SU-DHL-6 (cell line): ENCODE results near the gene ANKRD55.

ENCODE experiments used
- H2AFZ ChIP-seq: fragments of 200-600 bp; sonication (generic); 2 replicates; pipeline ENCODE4 v1.6.1; 2014; ENCODE audit warnings: low read depth, mild to moderate bottlenecking, moderate library complexity, mixed read lengths, antibody characterized with exemption, low read length; ENCODE audit not compliant: severe bottlenecking
- H3F3A ChIP-seq: fragments of 200-600 bp; shearing (Covaris generic); 2 replicates; pipeline ENCODE4 v1.6.0; 2016; ENCODE audit warnings: antibody characterized with exemption, mild to moderate bottlenecking; ENCODE audit not compliant: insufficient read depth
- H3K27ac ChIP-seq: fragments of 200-600 bp; sonication (generic); 2 replicates; pipeline ENCODE4 v1.5.1; 2016; ENCODE audit warnings: low read depth, mild to moderate bottlenecking, low read length, moderate library complexity, mixed read lengths
- H3K27me3 ChIP-seq: fragments of 200-600 bp; sonication (generic), shearing (Covaris generic); 2 replicates; pipeline ENCODE4 v1.6.0; 2014; ENCODE audit warnings: mild to moderate bottlenecking, low read length
- H3K36me3 ChIP-seq: fragments of 200-600 bp; sonication (generic); 2 replicates; pipeline ENCODE4 v1.6.1; 2014; ENCODE audit warnings: mild to moderate bottlenecking, low read length, mixed read lengths
- H3K4me2 ChIP-seq: fragments of 300-600, 200-600 bp; shearing (Covaris generic), sonication (generic); 2 replicates; pipeline ENCODE4 v1.6.0; 2014; ENCODE audit warnings: low read length, low read depth, mild to moderate bottlenecking; ENCODE audit not compliant: poor library complexity, severe bottlenecking
- H3K4me3 ChIP-seq: fragments of 200-600 bp; sonication (generic); 2 replicates; pipeline ENCODE4 v1.5.1; 2014; ENCODE audit warnings: antibody characterized with exemption, low read length, mild to moderate bottlenecking, mixed read lengths; ENCODE audit not compliant: insufficient read depth, poor library complexity, severe bottlenecking
- H3K79me2 ChIP-seq: fragments of 200-600 bp; sonication (generic); 2 replicates; pipeline ENCODE4 v1.6.1; 2014; ENCODE audit warnings: mild to moderate bottlenecking, low read length, moderate library complexity; ENCODE audit not compliant: insufficient read depth
- H3K9ac ChIP-seq: fragments of 200-600 bp; sonication (generic); 2 replicates; pipeline ENCODE4 v1.7.0; 2014; ENCODE audit warnings: mild to moderate bottlenecking, low read length
- H3K9me2 ChIP-seq: fragments of 200-600 bp; sonication (generic); replicated peaks from 2 replicates; pipeline ENCODE4 v1.6.1; 2014; ENCODE audit warnings: low read length; ENCODE audit not compliant: insufficient read depth
- H3K9me3 ChIP-seq: fragments of 200-600 bp; sonication (generic); 2 replicates; pipeline ENCODE4 v1.6.1; 2014; ENCODE audit warnings: low read length, mixed read lengths; ENCODE audit not compliant: insufficient read depth
- H4K20me1 ChIP-seq: fragments of 200-600 bp; sonication (generic); 2 replicates; pipeline ENCODE4 v1.6.1; 2014; ENCODE audit warnings: low read depth, mild to moderate bottlenecking, antibody characterized with exemption, low read length, moderate library complexity, mixed read lengths
- CTCF ChIP-seq: fragments of 200-600 bp; sonication (generic); IDR thresholded peaks from one replicate; pipeline ENCODE4 v1.5.1; 2017; ENCODE audit warnings: antibody characterized with exemption, mild to moderate bottlenecking, low read length, moderate library complexity; ENCODE audit not compliant: insufficient read depth, poor library complexity, severe bottlenecking
- EZH2phosphoT487 ChIP-seq: fragments of 200-600 bp; sonication (generic), shearing (Covaris generic); conservative IDR thresholded peaks from 2 replicates; pipeline ENCODE4 v1.6.1; 2018; ENCODE audit warnings: mild to moderate bottlenecking, antibody characterized with exemption, low read length, moderate library complexity, mixed read lengths

The ANKRD55 gene

GRCh38 chr5:56161439-56161823, 71.7 kb downstream of the ANKRD55 start:
- H3K79me2 ChIP-seq: no peaks in the 10 kb centered on the region
- no peak overlapping the region for H2AFZ ChIP-seq
- no peak overlapping the region for H3K4me2 ChIP-seq
- H3K27ac ChIP-seq: no peak overlapping the region
- TF ChIP-seq CTCF (no peak), EZH2phosphoT487 (no peak)
- no peaks in the 10 kb centered on the region for H3K27me3 ChIP-seq
- H3K9me2 ChIP-seq: no peaks in the 10 kb centered on the region
- H3K9ac ChIP-seq: no peak overlapping the region
- H3K9me3 ChIP-seq: no peaks in the 10 kb centered on the region
- H3F3A ChIP-seq: no peaks in the 10 kb centered on the region
- no peaks in the 10 kb centered on the region for H4K20me1 ChIP-seq
- H3K36me3 ChIP-seq: no peaks in the 10 kb centered on the region
- H3K4me3 ChIP-seq: no peak overlapping the region

GRCh38 chr5:56160723-56161438, 72.2 kb downstream of the ANKRD55 start:
- Histone ChIP-seq H3K79me2 (no peaks in the 10 kb centered on the region), H3F3A (no peaks in the 10 kb centered on the region), H3K9ac (no peak overlapping the region), H3K36me3 (no peaks in the 10 kb centered on the region), H3K9me2 (no peaks in the 10 kb centered on the region), H4K20me1 (no peaks in the 10 kb centered on the region), H3K4me2 (no peak overlapping the region), H3K27me3 (no peaks in the 10 kb centered on the region), H2AFZ (no peak overlapping the region), H3K9me3 (no peaks in the 10 kb centered on the region), H3K4me3 (no peak overlapping the region), H3K27ac (no peak overlapping the region)
- TF ChIP-seq CTCF: no peak
- TF ChIP-seq EZH2phosphoT487: no peak

- no peaks in the 10 kb centered on the region for H4K20me1 ChIP-seq
- no peaks in the 10 kb centered on the region for H3K27me3 ChIP-seq
- H2AFZ ChIP-seq: no peak overlapping the region
- H3K4me2 ChIP-seq: no peak overlapping the region
- no peaks in the 10 kb centered on the region for H3K79me2 ChIP-seq
- no peak overlapping the region for H3K9ac ChIP-seq
- no peak overlapping the region for H3K27ac ChIP-seq
- H3K9me3 ChIP-seq: no peaks in the 10 kb centered on the region
- H3F3A ChIP-seq: no peaks in the 10 kb centered on the region
- no peaks in the 10 kb centered on the region for H3K9me2 ChIP-seq
- no peak overlapping the region for H3K4me3 ChIP-seq
- TF ChIP-seq CTCF (no peak), EZH2phosphoT487 (no peak)
- no peaks in the 10 kb centered on the region for H3K36me3 ChIP-seq
Measured at GRCh38 chr5:56159521-56159947, 73.6 kb downstream of the ANKRD55 start.
